Activated CD4-positive, CD25-positive, alpha-beta regulatory T cell (primary cell): Measurements from ENCODE around the gene SLC9A7.
"Not testable (repeated sequence)": the region's sequence is repeated elsewhere in the genome, so short reads cannot be mapped to it uniquely, and the experiment has no call there.

Experiments used
- DNase-seq, 4 experiments: peaks; one replicate each; lab custom pipeline; 2025; lab: John Stamatoyannopoulos, UW

Gene SLC9A7

DNA sequence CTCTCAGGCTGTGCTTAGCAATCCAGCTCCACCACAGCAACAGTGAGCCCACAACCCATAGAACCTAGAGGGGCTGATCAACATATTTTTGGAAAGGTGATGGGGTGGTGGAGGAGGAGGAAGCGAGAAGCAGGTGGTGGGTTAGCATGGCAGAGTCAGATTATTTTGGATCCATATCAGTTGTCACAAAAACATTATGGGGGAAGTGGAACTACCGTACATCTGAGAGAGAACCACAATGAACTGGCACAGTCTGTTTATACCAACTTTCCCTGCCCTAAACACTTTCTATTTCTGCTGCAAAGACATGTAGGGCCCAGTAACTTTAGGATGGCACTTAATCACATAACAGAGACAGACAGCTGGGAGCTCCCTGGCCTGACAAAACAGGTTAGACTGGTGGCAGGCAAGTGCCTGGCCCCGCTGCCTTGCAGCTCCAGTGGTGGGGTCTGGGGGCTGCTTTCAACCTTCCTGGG is 4.3 kb downstream of the SLC9A7 start:
- DNase-seq, result no peak

DNA sequence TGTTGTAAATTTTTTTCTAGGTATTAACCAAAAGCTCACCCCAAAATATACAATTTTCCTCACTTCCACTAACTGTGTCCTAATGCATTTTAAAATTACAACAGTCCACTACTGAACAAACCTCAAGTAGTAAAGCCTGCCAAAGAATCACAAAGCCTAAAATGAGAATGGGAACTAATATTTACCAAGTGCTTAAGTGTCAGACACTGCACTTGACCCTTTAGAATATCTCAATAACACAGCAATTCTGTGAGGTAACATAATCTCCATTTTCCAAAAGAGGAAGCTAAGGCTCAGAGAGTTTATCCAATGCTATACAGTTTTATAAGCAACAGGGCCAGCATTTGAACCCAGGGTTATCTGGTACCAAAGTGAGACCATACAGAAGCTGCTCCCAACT is 4.9 kb downstream of the SLC9A7 start:
- DNase-seq, result no peak

DNA sequence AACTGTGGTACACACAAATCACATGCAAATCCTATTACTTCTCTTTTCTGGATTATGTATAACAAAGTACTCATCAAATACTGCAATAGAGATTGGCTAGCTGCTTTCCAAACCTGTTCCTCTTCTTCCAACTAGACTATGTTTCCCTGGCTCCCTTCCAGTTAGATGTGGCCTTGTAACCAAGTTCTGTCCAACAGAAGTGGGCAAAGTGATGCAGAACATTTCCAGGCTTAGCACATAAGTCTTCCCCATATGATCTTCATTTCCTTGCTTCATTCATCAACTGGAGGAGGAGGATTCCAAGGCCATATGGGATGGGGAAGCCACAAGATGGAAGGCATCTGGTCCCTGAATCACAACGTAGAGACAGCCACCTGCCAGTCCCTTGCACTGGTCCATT is 8.0 kb downstream of the SLC9A7 start:
- no peak for DNase-seq

DNA sequence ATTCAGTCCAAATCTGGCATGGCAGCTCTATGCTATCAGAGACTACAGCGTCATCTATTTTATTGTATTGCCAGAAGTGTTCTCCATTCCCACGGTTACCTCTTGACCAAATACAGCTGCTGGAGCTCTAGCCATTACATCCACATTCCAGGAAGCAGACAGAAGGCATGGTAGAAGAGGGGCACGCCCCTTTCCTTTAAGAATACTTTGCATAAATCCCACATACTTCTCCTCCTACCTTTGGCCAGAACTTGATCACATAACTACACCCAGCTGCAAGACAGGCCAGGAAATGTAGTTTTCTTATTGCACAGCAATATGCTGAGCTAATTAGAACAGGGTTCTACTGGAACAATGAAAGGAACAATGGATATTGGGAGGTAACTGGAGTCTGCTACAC is 14.9 kb downstream of the SLC9A7 start:
- no peak for DNase-seq

DNA sequence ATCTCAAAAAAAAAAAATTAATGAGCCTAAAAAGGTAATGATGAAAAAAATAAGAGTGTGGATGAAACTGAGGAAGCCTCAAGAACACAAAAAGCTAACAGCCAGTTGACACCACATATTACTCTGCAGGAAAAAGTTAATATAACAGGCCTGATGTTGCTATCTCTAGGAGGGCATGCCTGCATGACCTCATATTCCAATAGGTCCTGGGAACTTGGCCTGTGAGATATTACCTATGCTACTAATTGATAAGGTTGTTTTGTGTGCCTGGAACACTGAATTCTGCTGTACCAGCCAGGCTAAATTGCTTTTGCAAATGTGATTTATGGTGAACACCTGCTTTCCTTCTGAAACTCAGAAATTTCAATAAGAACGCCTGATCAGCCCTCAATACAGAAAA is 15.9 kb downstream of the SLC9A7 start:
- no peak for DNase-seq

DNA sequence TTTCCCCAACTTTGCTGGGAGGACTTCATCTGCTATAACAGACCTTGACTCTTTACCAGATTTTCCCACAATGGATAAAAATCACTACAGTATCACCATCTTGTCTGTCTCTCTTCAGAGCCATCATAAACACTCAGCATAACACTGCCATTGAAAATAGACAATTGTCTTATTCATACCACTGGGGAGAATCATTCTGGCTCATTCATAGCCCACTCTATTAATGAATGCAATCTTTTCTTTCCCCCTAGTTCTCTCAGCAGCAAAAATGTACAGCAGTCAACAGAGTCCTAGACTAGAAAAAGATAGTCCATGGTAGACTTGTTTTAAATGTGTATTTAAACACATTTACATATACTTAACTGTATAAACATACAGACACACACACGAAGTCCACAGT is 19.2 kb downstream of the SLC9A7 start:
- DNase-seq, result no peak

DNA sequence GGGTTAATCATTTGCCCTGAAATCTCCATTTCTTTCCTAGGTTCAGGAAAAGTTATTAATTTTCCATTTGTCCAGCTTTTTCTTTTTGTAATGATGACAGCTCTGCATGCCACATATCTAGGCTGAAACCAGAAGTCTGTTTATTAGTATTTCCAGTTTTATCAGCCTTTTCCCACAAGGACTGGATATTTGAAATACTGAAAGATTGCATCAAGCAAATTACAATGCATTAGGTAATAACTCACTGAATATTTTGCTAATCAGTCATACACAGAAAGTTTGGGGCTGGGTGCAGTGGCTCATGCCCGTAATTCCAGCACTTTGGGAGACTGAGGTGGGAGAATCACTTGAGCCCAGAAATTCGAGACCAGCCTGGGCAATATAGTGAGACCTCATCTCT is 21.5 kb downstream of the SLC9A7 start:
- DNase-seq, result no peak

DNA sequence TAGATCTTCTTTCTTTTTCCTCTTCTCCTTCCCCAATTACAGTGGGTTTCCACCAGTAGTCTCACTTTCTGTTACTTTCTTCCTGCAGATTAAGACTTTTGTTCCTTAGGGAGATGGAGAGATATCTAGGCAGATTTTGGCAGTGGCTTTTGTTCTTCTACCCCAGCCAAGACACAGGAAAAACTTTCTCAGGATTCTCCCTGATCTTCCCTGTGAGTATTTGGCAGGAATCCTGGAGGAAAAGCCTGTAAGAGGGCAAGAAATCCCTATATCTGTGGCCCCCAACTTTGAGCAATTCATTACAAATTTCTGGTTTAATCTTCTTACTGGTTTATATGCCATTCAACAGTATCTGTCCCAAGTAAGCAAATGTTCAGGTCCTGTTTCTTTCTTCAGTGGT is 21.9 kb downstream of the SLC9A7 start:
- no peak for DNase-seq

DNA sequence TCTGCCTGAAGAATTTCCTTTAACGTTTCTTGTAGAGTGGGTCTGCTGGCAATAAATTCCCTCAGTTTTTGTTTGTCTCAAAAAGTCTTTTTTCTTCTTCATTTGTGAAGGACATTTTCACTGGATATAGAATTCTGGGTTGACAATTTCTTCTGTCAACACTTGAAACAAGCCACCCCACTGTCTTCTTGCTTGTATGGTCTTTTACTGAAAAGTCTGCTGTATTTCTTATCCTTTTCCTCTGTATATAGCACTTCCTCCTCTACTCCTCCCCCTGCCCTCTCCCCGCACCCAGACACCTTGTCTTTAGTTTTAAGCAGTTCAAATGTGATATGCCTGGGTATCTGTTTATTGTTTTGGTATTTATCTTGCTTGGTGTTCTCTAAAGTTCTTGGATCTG is 23.3 kb downstream of the SLC9A7 start:
- no peak for DNase-seq

DNA sequence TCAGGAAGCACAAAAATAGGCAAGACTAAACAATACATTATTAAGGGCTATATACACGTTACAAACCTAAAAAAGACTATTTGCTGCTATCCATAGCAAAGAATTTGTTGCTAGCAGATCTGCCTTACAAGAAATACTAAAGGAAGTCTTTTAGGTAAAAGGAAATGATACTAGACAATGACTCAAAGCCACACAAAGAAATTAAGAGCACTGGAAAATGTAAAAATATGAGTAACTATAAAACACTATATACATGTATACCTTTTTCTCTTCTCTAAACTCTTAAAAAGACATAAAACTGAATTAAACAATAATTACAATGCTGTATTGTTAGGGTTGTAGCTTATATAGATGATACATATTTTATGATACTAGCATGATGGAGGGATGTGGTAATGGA is 25.7 kb downstream of the SLC9A7 start:
- no peak for DNase-seq

DNA sequence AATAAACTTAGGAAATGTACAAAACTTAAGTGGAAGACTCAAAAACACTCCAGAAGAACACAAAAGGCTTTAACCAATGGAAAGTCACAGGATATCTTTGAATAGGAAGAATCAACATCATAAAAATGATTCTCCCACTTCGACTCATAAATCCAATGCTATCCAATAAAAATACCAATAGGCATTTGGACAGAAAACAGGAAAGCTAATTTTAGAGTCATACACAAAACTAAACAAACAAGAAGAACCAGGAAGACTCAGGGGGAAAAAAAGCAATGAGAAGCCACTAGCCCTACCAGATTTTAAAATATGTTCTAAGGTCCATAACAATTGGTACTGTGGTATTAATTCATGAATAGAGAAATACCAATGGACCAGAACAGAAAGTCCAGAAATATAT is 28.2 kb downstream of the SLC9A7 start:
- no peak for DNase-seq

DNA sequence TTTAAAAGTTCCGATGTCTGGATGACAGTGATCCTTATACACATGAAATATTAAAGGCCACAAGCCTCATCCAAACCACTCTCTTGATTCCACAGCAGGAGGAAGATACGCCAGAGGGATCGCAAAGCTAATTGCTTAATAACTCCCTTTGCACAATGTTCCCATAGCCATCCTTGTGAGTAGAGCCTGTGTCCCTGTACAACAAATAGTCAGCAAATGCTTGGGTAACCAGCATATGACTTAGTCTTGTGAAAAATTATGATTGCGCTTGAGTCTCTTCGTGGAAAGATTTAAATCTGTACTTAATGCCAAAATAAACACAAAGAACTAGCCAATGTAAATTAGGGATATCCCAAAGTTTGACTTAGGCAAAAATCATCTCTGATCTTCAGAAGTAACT is 31.5 kb downstream of the SLC9A7 start:
- no peak for DNase-seq

DNA sequence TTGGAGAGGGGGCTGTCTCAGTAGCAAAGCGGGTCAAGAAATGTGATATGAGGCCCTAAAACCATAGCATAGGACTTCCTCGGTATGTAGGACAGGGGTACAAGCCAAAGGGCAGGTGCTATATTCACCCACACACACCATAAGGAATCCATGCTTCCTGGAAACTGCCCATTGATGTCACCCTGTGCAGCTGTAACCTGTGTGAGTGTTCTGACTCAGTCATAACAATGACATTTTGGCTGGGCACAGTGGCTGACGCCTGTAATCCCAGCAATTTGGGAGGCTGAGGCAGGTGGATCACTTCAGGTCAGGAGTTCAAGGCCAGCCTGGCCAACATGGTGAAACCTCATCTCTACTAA is 35.4 kb downstream of the SLC9A7 start:
- DNase-seq, result not testable (repeated sequence)

DNA sequence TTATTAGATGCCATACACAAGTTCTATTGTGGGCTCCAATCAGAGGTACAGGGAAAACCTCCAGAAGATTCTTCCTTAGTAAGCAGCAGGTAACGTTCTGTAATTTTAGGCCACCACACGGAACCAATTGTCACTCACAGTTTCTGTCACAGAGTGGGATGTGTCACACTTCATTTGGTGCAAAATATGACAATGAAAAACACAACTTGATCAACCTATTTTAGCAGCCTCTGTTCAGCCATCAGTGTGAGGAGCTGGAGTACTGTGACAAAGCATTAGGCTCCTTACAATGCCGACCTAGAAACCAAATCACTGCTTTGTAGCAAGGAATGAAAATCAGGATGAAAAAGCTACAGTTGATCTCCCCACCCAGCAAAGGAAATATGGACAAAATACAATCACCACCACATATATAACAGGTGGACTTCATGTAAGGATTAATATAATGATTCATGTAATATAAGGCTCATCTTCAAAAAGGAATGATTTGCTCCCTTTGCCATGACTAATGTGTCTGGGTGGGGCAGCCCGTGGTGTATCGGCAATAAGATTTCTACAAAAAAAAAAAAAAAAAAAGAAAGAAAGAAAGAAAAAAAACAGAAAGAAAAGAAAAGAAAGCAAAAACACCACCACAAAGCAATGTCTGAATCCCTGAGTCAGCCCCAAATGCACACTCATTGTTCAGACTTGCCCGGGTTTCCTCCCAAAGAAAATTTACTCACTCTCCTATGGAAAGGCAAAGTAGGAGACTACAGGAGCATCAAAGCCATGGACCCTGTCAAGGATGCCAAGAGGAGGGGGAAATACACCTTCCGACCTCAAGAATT is 36.0 kb downstream of the SLC9A7 start:
- DNase-seq, result no peak

DNA sequence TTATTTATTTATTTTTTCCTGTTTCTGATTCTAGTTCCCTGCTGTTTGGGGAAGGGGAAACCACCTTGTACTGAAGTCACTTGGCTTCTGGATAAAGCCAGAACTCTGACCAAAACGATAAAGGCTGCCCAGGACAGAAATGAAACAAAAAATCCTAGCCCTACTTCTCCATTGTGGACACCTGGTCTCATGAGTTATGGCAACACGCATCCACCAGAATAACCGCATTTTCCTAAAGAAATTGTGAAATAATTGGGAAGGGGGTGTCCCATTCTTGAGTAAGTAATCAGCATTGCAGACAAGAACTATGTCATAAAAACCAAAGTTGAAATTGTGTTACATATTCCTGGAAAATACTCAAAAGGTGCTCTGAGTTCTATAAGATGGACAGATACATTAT is 42.1 kb downstream of the SLC9A7 start:
- no peak for DNase-seq

DNA sequence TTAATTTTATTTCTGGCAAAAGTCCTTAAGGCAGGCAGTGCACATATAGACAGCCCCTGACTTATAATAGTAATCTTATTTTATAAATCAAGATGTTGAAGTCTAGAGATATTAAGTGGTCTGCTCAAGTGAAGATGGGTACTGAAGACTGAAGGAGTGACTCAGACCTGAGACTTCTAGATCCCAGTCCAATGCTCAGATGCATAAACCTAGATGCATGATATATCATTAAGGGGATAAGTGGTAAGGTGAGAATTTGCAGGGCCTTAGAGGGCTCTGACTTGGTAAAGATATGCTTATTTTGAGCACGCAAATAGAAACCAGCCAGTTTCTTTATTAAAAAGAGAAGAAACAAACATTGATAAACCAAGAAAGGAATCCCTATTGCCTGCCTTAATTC is 42.9 kb downstream of the SLC9A7 start:
- no peak for DNase-seq

DNA sequence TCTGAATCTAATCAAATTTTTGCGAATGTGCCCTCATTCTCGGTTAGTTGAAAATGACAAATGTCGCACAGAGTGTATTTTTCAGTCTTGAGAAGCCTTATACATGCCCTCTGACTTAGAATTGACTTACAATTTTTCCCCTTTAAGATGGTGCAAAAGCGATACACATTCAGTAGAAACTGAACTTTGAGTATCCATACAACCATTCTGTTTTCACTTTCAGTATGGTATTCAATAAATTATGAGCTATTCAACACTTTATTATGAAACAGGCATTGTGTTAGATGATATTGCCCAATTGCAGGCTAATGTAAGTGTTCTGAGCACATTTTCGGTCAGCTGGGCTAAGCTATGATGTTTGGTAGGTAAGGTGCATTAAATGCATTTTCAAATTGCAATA is 43.4 kb downstream of the SLC9A7 start:
- DNase-seq, result no peak

DNA sequence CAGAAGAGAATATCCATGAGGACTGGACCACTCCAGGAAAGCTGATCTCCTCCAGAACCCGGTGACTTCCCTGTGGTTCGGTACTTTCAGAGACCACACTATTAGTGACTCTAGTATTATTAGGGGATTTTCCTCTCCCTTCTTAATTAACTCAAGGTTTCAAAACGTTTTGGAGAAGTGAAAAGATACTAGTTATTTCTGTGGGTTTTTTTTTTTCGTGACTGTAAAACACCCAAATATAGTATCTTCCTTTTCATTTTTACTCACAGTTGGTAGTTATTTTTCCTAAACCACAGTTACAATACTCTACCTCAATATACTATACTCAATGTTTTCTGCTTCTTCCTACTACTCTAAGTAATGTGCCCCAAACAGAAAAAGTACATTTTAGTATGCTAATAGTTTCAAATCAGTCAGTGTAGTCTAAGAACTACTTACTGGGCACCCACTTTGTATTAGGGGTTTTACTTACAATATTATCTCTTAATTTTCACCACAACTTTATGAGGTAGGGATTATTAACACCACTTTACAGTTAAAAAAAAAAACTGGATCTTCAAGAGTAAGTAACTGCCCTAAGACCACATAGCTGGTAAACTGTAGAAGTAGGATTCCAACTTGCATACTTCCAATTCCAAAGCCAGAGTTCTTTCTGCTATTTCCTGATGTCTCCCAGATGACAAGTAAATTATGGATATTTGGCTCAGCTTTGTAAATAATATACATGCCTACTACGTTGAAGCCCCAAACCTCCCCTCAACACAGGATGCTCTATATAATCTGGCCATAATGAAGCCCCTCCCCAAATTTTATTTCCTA is 45.0 kb downstream of the SLC9A7 start:
- no peak for DNase-seq

DNA sequence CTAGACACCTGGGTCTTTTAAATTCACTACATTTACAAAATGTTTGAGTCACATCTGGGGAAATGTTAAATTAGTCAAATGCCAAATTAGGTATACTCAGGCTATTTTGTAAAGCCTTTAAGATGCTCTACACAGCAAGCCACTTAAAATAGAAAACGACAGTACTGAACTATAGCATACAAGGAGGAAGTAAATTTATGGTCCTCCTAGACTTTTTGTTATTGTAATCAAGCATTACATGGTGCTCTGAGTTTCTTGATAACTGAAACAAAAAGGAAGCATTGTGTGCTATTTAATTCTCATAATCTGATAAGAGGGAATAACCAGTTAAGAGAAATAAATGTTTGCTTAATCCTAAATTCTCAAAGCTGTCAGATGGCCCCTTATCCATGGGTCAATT is 46.2 kb downstream of the SLC9A7 start:
- no peak for DNase-seq

DNA sequence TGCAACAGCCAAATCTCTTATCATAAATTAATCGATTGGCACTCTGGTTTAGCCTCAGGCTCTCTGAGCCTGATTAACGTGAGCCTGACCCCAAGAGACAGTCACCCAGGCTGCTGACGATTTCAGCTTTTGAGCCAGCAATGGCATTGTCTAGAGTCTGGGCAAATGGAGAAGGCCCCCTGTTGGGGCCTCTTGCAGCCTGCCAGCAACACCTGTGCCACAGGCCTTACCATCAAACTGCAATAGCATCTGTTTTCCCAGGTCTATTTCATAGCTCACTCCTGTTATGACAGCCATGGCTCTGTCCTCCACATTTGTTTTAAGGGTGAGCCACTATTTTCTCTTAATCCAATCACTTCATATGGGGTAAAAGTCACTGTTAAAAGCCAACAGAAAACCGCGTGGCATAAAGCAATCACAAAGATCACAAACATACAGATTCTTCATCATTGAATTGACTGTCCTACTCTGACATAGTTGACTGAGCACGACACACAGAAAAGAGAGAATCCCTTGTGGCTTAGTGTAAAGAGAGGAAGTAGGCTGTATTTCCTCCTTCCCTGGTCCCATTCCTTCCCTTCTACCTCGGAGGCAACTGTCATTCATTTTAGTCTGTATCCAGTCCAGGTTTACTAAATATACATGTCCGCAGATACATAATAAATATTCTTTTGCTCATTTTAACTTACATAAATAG is 47.8 kb downstream of the SLC9A7 start:
- no peak for DNase-seq

DNA sequence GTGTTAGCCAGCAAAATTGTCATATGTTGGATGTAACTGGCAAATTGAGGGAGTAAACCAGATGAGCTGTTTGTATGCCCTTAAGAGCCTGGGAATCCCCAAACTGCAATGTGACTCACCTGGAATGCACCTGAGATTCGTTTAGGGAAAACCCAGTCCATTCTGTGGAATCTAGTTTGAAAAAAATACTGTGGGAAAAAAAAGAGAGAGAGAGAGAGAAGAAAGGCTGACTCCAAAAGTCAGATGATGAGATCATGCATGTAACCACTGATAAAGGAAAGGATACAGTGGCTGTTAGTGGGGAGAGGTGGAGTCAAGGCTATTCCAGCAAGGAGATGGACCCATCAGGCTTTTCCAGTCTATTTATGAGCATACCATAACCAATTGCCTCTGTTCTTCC is 48.5 kb downstream of the SLC9A7 start:
- DNase-seq, result no peak

DNA sequence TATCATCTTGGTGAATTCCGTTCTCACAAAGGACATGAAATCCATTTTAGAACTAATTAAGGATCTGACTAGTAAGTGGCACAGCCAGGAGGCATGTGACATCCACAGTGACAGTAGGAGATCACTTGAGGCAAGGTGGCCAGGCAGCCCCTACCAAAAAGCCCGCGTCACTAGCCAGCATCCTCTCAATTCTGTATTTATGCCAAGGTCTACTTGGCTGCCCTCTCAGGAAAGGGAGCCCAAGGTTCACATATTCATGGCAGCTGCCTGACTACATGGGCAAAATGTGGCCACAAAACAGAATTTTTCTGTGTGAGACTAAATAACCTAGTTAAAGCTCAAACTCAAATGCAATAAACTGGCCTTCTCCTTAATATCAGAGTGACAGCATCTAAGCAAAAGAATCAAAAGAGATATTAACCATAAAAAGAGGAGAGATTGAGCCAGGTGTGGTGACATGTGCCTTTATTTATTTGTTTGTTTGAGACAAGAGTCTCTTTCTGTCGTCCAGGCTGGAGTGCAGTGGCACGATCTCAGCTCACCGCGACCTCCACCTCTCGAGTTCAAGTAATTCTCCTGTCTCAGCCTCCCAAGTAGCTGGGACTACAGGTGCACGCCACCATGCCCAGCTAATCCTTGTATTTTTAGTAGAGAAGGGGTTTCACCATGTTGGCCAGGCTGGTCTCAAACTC is 51.5 kb downstream of the SLC9A7 start:
- DNase-seq, result no peak
